K562 (cell line): ENCODE measurements around the gene ZMAT3. TPM values are rescaled to one million over a fixed set of nuclear protein-coding genes. Genes with fewer than 3 reads are reported as not detected.

Experiments used
- ARID4B ChIP-seq: sonication (generic); formaldehyde crosslinking; IDR thresholded peaks from 2 replicates; pipeline ENCODE4 v1.8.0; 2022; ENCODE audit warnings: mild to moderate bottlenecking, missing genetic modification reagents
- CREM ChIP-seq: IDR thresholded peaks from 2 replicates; pipeline ENCODE4 v1.6.1; 2014; ENCODE audit warnings: antibody characterized with exemption, low read depth
- CTBP1 ChIP-seq: fragments of 450-650 bp; IDR thresholded peaks from 2 replicates; pipeline ENCODE4 v1.6.1; 2016; ENCODE audit warnings: borderline replicate concordance
- E4F1 ChIP-seq: fragments of 250-450 bp; sonication (Bioruptor Pico); IDR thresholded peaks from 2 replicates; pipeline ENCODE4 v1.5.0; 2021; ENCODE audit warnings: mild to moderate bottlenecking, borderline replicate concordance
- HINFP ChIP-seq: fragments of 450-650 bp; conservative IDR thresholded peaks from 2 replicates; pipeline ENCODE4 v1.6.1; 2016; ENCODE audit warnings: missing genetic modification characterization, low read depth, mild to moderate bottlenecking, control low read depth, missing compliant biosample characterization
- MAFK ChIP-seq: IDR thresholded peaks from 2 replicates; pipeline ENCODE4 v1.6.1; 2011; ENCODE audit warnings: low read length, improper control_type of control experiment
- PTTG1 ChIP-seq: fragments of 450-650 bp; IDR thresholded peaks from 2 replicates; pipeline ENCODE4 v1.6.1; 2016; ENCODE audit warnings: low read depth, mild to moderate bottlenecking, missing genetic modification characterization, missing compliant biosample characterization
- ZFP36 ChIP-seq: fragments of 150-350 bp; IDR thresholded peaks from 2 replicates; pipeline ENCODE4 v1.6.1; 2018; ENCODE audit warnings: low read length, low read depth; ENCODE audit not compliant: partially characterized antibody
- ZNF407 ChIP-seq: fragments of 450-650 bp; IDR thresholded peaks from 2 replicates; pipeline ENCODE4 v1.6.1; 2016; ENCODE audit warnings: low read depth
- polyA plus RNA-seq, 8 experiments: library from polyadenylated mRNA; depleted of rRNA in 4 of 8; stranded (reverse) in 5 of 8; unstranded in 3 of 8; fragments of >200 nt; fragmentation: Nextera tagmentation in 2 of 8; fragmentation: Illumina TruSeq in 1 of 8; extraction: Ambion mirVana in 2 of 8; extraction: Trizol in 1 of 8; gene quantifications; 2 replicates each; pipeline versions ENCODE4 v1.2.1 to v1.2.3, GENCODE V29; 2011 to 2014; ENCODE audit warnings: inconsistent platforms in 1 of 8, missing spikeins in 1 of 8
- total RNA-seq, 7 experiments: library from RNA; depleted of rRNA in 6 of 7; stranded (reverse); fragments of >200 nt in 6 of 7; fragmentation: Illumina TruSeq in 2 of 7; extraction: Trizol in 2 of 7; gene quantifications; 2 replicates each; pipeline versions ENCODE4 v1.2.1 to v1.2.3, GENCODE V29; 2011 to 2021; ENCODE audit warnings: low replicate concordance in 1 of 7

ZMAT3 gene
- total and polyA plus RNA-seq, 9 of the 15 experiments (the other 6 are each of a cell fraction or from before 2014, with no cell fraction given) = 0.87 to 5.1 (median 3.9) TPM

- TF ChIP-seq E4F1 (no peak), PTTG1 (tag) (no peak), HINFP (peak; percentile 85; the same call in 1 of the 2 replicates), CREM (0 out of 2 replicates have a peak, but pooled peaks have one; percentile 32), MAFK (no peak), ARID4B (CRISPR knock-in tag) (peak; percentile 64; the same call in 1 of the 2 replicates), CTBP1 (peak; percentile 71), ZNF407 (no peak), ZFP36 (no peak)
Observed at GRCh38 chr3:179071323-179072099, at the start of gene ZMAT3 (continued).
